ENCODE data around the gene TNRC6A. TPM values are rescaled to one million over a fixed set of nuclear protein-coding genes. Genes with fewer than 3 reads are reported as not detected.

Gene TNRC6A
- total RNA-seq, 1 experiment from 2014 or later, result 20.3 TPM

DNA sequence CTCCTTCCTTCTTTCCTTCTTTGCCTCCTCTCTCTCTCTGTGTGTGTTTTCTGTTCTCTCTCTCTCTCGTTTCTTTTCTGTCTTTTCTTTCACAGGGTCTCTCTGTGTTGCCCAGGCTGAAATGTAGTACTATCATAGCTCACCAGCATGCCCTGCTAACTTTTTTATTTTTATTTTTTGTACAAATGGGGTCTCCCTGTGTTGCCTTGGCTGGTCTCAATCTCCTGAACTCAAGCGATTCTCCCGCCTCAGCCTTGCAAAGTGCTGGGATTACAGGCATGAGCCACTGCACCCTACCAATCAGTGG lies 117.9 kb downstream of the TNRC6A start:
- H3K36me3 ChIP-seq (ENCODE audit: low read depth, low read length), result no peaks in the 10 kb centered on the region
- H3K27me3 ChIP-seq (ENCODE audit: low read length), result no peaks in the 10 kb centered on the region
- CTCF ChIA-PET, result no interaction called here
- POLR2A ChIA-PET (ENCODE audit: unreplicated experiment), result no interaction called here
- H3K4me2 ChIP-seq (ENCODE audit: low read length), result no peak overlapping the region
- no peaks in the 10 kb centered on the region for H4K20me1 ChIP-seq (ENCODE audit: low read length)
- no peaks in the 10 kb centered on the region for H3K9me2 ChIP-seq (replicated peaks; ENCODE audit: low read length)
- BruUV-seq (replicated peaks), result no TSS peak
- no peak overlapping the region for H3K4me3 ChIP-seq (ENCODE audit: low read length)
- H3K79me2 ChIP-seq (ENCODE audit: low read length), result no peaks in the 10 kb centered on the region
- no peak overlapping the region for H3K9ac ChIP-seq (ENCODE audit: low read length)
- DNase-seq, result no peak
- intact Hi-C loops (cut with micrococcal nuclease), result loop anchor here (10.0 kb wide), 1 partner anchor 197 kb away; no protein-coding TSS in a partner anchor
- no peak for ATAC-seq
- TF ChIP-seq CTCF (conservative IDR thresholded peaks at IDR 0.05; ENCODE audit: low read depth, low read length) (no peak), EZH2phosphoT487 (IDR thresholded peaks at IDR 0.05; ENCODE audit: borderline replicate concordance, low read length) (no peak), EZH2 (IDR thresholded peaks at IDR 0.05; ENCODE audit: low read length, unreplicated experiment) (no peak)
- H3F3A ChIP-seq (ENCODE audit: low read length, unreplicated experiment), result no peaks in the 10 kb centered on the region
- H3K4me1 ChIP-seq (ENCODE audit: insufficient read depth, low read length), result peaks cover 52% of the 10 kb centered on the region
- no peak overlapping the region for H3K27ac ChIP-seq (ENCODE audit: low read length)
- no peak overlapping the region for H2AFZ ChIP-seq (ENCODE audit: low read length)
- no peaks in the 10 kb centered on the region for H3K9me3 ChIP-seq (ENCODE audit: low read length)

- no peak overlapping the region for H2AFZ ChIP-seq (ENCODE audit: low read length)
- ATAC-seq (peak; percentile 48), DNase-seq (peak; percentile 68)
- H3K36me3 ChIP-seq (ENCODE audit: low read depth, low read length), result no peaks in the 10 kb centered on the region
- no peak for TF ChIP-seq EZH2 (IDR thresholded peaks at IDR 0.05; ENCODE audit: low read length, unreplicated experiment)
- no peak for TF ChIP-seq CTCF (conservative IDR thresholded peaks at IDR 0.05; ENCODE audit: low read depth, low read length)
- TF ChIP-seq EZH2phosphoT487 (IDR thresholded peaks at IDR 0.05; ENCODE audit: borderline replicate concordance, low read length), result no peak
- H3K4me2 ChIP-seq (ENCODE audit: low read length), result no peak overlapping the region
- H3F3A ChIP-seq (ENCODE audit: low read length, unreplicated experiment), result no peaks in the 10 kb centered on the region
- no peaks in the 10 kb centered on the region for H3K9me2 ChIP-seq (replicated peaks; ENCODE audit: low read length)
- BruUV-seq (replicated peaks), result no TSS peak
- peak overlapping the region; percentile 26; the same call in 1 of the 2 replicates for H3K27ac ChIP-seq (ENCODE audit: low read length)
- H3K4me1 ChIP-seq (ENCODE audit: insufficient read depth, low read length), result peaks cover 54% of the 10 kb centered on the region
- intact Hi-C loops (cut with micrococcal nuclease), result loop anchor here (10.0 kb wide), 1 partner anchor 197 kb away; no protein-coding TSS in a partner anchor
- ChIA-PET CTCF (no interaction called here), POLR2A (ENCODE audit: unreplicated experiment) (no interaction called here)
- no peaks in the 10 kb centered on the region for H3K27me3 ChIP-seq (ENCODE audit: low read length)
- H3K9ac ChIP-seq (ENCODE audit: low read length), result no peak overlapping the region
- no peaks in the 10 kb centered on the region for H3K9me3 ChIP-seq (ENCODE audit: low read length)
- no peak overlapping the region for H3K4me3 ChIP-seq (ENCODE audit: low read length)
- H3K79me2 ChIP-seq (ENCODE audit: low read length), result no peaks in the 10 kb centered on the region
- H4K20me1 ChIP-seq (ENCODE audit: low read length), result no peaks in the 10 kb centered on the region
Observed at GRCh38 chr16:24848065-24848464, 118.6 kb downstream of the TNRC6A start.

DNA sequence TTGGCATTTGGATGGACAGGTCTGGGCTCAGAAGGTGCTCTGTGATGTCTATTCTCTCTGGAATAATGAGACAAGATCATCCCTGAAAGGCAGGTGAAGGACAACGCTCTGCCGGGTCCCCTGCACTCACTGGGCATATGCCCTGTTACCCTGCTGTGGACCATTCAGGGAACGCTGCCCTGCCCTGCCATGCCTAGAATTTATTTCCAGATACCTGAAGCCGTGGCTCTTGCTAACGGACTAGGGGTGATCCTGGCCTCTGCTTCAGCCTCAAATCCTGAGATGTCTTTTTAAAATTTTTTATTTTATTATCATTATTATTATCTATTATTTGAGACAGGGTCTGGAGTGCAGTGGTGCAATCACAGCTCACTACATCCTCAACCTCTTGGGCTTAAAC lies 120.2 kb downstream of the TNRC6A start:
- Histone ChIP-seq H3K9me2 (replicated peaks; ENCODE audit: low read length) (no peaks in the 10 kb centered on the region), H3K27ac (ENCODE audit: low read length) (no peak overlapping the region), H3K36me3 (ENCODE audit: low read depth, low read length) (no peaks in the 10 kb centered on the region), H3K79me2 (ENCODE audit: low read length) (no peaks in the 10 kb centered on the region), H3K4me3 (ENCODE audit: low read length) (no peak overlapping the region), H2AFZ (ENCODE audit: low read length) (no peak overlapping the region), H3K27me3 (ENCODE audit: low read length) (no peaks in the 10 kb centered on the region), H3F3A (ENCODE audit: low read length, unreplicated experiment) (peaks cover 5% of the 10 kb centered on the region), H3K4me2 (ENCODE audit: low read length) (no peak overlapping the region), H3K9me3 (ENCODE audit: low read length) (no peaks in the 10 kb centered on the region), H4K20me1 (ENCODE audit: low read length) (no peaks in the 10 kb centered on the region), H3K4me1 (ENCODE audit: insufficient read depth, low read length) (peaks cover 59% of the 10 kb centered on the region), H3K9ac (ENCODE audit: low read length) (no peak overlapping the region)
- BruUV-seq (replicated peaks), result no TSS peak
- POLR2A ChIA-PET (ENCODE audit: unreplicated experiment), result no interaction called here
- no peak for DNase-seq
- intact Hi-C loops (cut with micrococcal nuclease), result loop anchor here (10.0 kb wide), 1 partner anchor 195 kb away; no protein-coding TSS in a partner anchor
- CTCF ChIA-PET, result no interaction called here
- ATAC-seq, result no peak
- TF ChIP-seq EZH2phosphoT487 (IDR thresholded peaks at IDR 0.05; ENCODE audit: borderline replicate concordance, low read length) (no peak), EZH2 (IDR thresholded peaks at IDR 0.05; ENCODE audit: low read length, unreplicated experiment) (no peak), CTCF (conservative IDR thresholded peaks at IDR 0.05; ENCODE audit: low read depth, low read length) (no peak)

All from PC-3 (cell line).